Right renal pelvis (tissue), 4 donors: ENCODE results near the gene SYT13. TPM values are rescaled to one million over a fixed set of nuclear protein-coding genes. Genes with fewer than 3 reads are reported as not detected.

Source experiments
- DNase-seq, 4 donors: peaks; one replicate each; pipeline ENCODE4 v3.0.0-alpha.2; 2013; ENCODE audit warnings: low read depth in 4 of 4, low spot score in 3 of 4, missing footprints in 1 of 4
- polyA plus RNA-seq, 4 donors: library from polyadenylated mRNA; unstranded; fragments of 120-200 nt; gene quantifications; one replicate each; pipeline ENCODE4 v1.2.1, GENCODE V29; 2013; ENCODE audit not compliant: insufficient read length in 4 of 4

Gene SYT13
- polyA plus RNA-seq, 4 donors = 11.5 to 15.7 (median 13.7) TPM

DNA sequence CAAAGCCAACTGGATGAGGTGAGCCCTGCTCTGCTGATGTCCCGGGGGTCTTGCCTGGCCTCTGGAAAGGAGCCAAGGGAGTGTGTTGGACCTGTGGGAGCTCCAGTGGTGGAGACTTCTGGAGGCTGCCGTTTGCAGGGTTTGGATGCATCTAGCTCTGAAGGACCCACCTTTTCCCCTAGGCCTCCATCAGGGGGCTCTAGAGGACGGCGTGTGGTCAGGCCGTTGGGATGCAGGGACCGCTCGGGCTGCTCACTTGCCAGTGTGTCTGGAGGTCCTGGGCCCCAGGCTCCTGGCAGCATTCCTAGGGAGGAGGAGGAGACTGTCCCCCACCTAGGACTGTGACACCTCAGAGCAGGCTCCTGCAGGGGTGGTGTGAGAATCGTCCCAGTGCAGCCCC lies 81.4 kb downstream of the SYT13 start:
- DNase-seq = no peak

DNA sequence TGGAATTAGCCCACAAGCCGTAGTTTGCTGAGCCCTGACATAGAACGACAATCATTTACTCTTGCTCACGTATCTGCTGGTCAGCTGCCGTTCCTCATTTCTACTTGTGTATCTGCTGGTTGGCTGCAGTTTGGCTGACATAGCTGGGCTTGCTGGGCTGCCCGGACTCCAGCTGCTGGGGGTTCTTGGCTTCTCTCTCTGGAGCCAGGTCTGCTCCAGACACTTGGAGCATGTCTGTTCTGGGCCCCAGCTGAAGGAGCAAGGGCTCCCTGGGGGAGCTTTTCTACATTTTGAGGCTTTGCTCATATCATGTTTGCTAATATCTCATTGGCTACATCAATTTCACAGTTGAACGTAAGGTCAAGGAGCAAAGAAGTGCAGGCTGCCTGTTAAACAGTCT lies 92.4 kb downstream of the SYT13 start:
- DNase-seq = no peak

Other genes with a start within 250 kb of the SYT13 start
- 10 to 100 TPM; 20.3 to 21.8 (median 21.4) TPM for gene PRDM11, start 139.7 kb downstream of the SYT13 start, polyA plus RNA-seq